ENCODE data around the gene EDIL3.

GRCh38 chr5:83987513-83988292 is 397.0 kb downstream of the EDIL3 start:
- no peak for TF ChIP-seq CTCF (IDR thresholded peaks at IDR 0.05 in 2 of 3, conservative IDR thresholded peaks at IDR 0.05 in 1 of 3; ENCODE audit: borderline replicate concordance in 1 of 3, insufficient read depth in 1 of 3, low read depth in 2 of 3, low read length in 2 of 3)
- no peak for TF ChIP-seq EZH2phosphoT487 (IDR thresholded peaks at IDR 0.05; ENCODE audit: borderline replicate concordance)
- no peak for TF ChIP-seq EZH2 (IDR thresholded peaks at IDR 0.05)

Data from HCT116 (cell line).